22Rv1 (cell line): Measurements from ENCODE around the gene SFXN3.

Source experiments
- CTCF ChIP-seq: fragments of 450-650 bp; IDR thresholded peaks from 2 replicates; pipeline ENCODE4 v1.5.1; 2017; ENCODE audit warnings: mild to moderate bottlenecking
- ZFX ChIP-seq: fragments of 450-650 bp; IDR thresholded peaks from 2 replicates; pipeline ENCODE4 v1.6.1; 2017; ENCODE audit warnings: antibody characterized with exemption, borderline replicate concordance

DNA sequence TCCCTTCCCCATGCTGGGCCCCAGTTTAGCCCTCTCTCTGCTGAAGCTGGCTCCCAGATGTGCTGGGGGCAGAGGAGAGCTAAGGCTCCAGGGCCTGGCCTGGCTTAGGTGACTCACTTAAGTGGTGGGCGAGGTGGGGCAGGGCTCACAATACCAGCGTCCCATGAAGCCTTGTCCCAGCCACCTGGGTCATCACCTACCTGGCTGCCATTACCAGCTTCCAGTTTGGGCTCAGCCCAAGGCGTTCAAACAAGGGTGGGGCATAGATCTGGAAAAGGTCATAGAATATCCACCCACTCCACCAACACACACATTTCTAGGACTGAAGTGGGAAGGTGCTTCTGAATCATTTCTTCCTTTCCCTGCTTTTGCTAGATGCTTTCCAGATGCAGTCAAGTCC, 39.1 kb downstream of the SFXN3 start:
- TF ChIP-seq CTCF: no peak
- no peak for TF ChIP-seq ZFX
